HEK293 (cell line): ENCODE results near the gene TPGS1.

Source experiments
- CTCF ChIA-PET: fragments of 350-600 bp; formaldehyde crosslinking; extraction: SDS; loops from one replicate; lab custom pipeline; 2021; ENCODE audit warnings: antibody characterized with exemption; lab: Yijun Ruan, JAX
- POLR2A ChIA-PET: fragments of 300-600 bp; formaldehyde crosslinking; extraction: SDS; loops from one replicate; lab custom pipeline; 2020; ENCODE audit warnings: antibody characterized with exemption, inconsistent platforms; lab: Yijun Ruan, JAX
- H3K27ac ChIP-seq: fragments of 200-500 bp; sonication (Bioruptor generic); 2 replicates; pipeline ENCODE4 v1.5.1; 2014; ENCODE audit warnings: low read depth, low read length, control low read depth, inconsistent platforms; ENCODE audit errors: extremely low read depth
- H3K36me3 ChIP-seq, 2 experiments: fragments of 200-500 bp in 1 of 2; sonication (Bioruptor generic) in 1 of 2; 1 replicate in 1 of 2; 2 replicates in 1 of 2; pipeline ENCODE4 v1.5.1; 2014 to 2017; ENCODE audit warnings: inconsistent platforms in 2 of 2, low read length in 2 of 2; ENCODE audit not compliant: control insufficient read depth in 2 of 2, insufficient read depth in 1 of 2
- H3K4me1 ChIP-seq: fragments of 200-500 bp; sonication (Bioruptor generic); 2 replicates; pipeline ENCODE4 v1.5.1; 2014; ENCODE audit warnings: mild to moderate bottlenecking, low read length, inconsistent platforms; ENCODE audit not compliant: control insufficient read depth, insufficient read depth
- H3K4me3 ChIP-seq: 2 replicates; pipeline ENCODE4 v1.5.1; 2011; ENCODE audit warnings: low read depth, mild to moderate bottlenecking, control low read depth, low read length, moderate library complexity
- H3K9me3 ChIP-seq: fragments of 200-500 bp; sonication (Bioruptor generic); 2 replicates; pipeline ENCODE4 v1.5.1; 2014; ENCODE audit warnings: low read depth, low read length, inconsistent platforms; ENCODE audit not compliant: control insufficient read depth, insufficient read depth
- BCL11B ChIP-seq: fragments of 450-650 bp; formaldehyde crosslinking; IDR thresholded peaks from 2 replicates; pipeline ENCODE4 v1.5.1; 2016; ENCODE audit warnings: low read depth, missing biosample characterization, missing genetic modification characterization
- EGR2 ChIP-seq: fragments of 450-650 bp; formaldehyde crosslinking; IDR thresholded peaks from 2 replicates; pipeline ENCODE4 v1.5.1; 2016; ENCODE audit warnings: low read depth, missing biosample characterization, missing genetic modification characterization
- HOXD13 ChIP-seq: sonication (generic); formaldehyde crosslinking; IDR thresholded peaks from 2 replicates; pipeline ENCODE4 v1.8.0; 2022; ENCODE audit warnings: missing genetic modification reagents, borderline replicate concordance
- TCF7L2 ChIP-seq: IDR thresholded peaks from 2 replicates; pipeline ENCODE4 v1.6.1; 2011; ENCODE audit warnings: low read depth, mild to moderate bottlenecking, inconsistent platforms, low read length, moderate library complexity, borderline replicate concordance
- TRIM28 ChIP-seq: IDR thresholded peaks from 2 replicates; pipeline ENCODE4 v1.6.1; 2011; ENCODE audit warnings: low read length, control low read depth, borderline replicate concordance
- YY1 ChIP-seq: fragments of 450-650 bp; formaldehyde crosslinking; IDR thresholded peaks from 2 replicates; pipeline ENCODE4 v1.5.1; 2018; ENCODE audit warnings: missing biosample characterization, missing genetic modification characterization
- ZBTB49 ChIP-seq: fragments of 450-650 bp; formaldehyde crosslinking; IDR thresholded peaks from 2 replicates; pipeline ENCODE4 v1.5.1; 2016; ENCODE audit warnings: missing biosample characterization, missing genetic modification characterization, low read depth
- ZBTB7A ChIP-seq: fragments of 450-650 bp; formaldehyde crosslinking; IDR thresholded peaks from 2 replicates; pipeline ENCODE4 v1.5.1; 2016; ENCODE audit warnings: low read depth, missing biosample characterization, missing genetic modification characterization
- ZBTB8A ChIP-seq: fragments of 450-650 bp; formaldehyde crosslinking; IDR thresholded peaks from 2 replicates; pipeline ENCODE4 v1.5.1; 2016; ENCODE audit warnings: missing biosample characterization, missing genetic modification characterization
- ZFHX2 ChIP-seq: fragments of 450-650 bp; formaldehyde crosslinking; conservative IDR thresholded peaks from 2 replicates; pipeline ENCODE4 v1.5.1; 2016; ENCODE audit warnings: missing biosample characterization, missing genetic modification characterization
- ZNF155 ChIP-seq: fragments of 450-650 bp; formaldehyde crosslinking; IDR thresholded peaks from 2 replicates; pipeline ENCODE4 v1.5.1; 2016; ENCODE audit warnings: missing biosample characterization, missing genetic modification characterization
- ZNF311 ChIP-seq: fragments of 450-650 bp; formaldehyde crosslinking; IDR thresholded peaks from 2 replicates; pipeline ENCODE4 v1.5.1; 2017; ENCODE audit warnings: missing biosample characterization, missing genetic modification characterization, borderline replicate concordance
- ZNF324 ChIP-seq: fragments of 450-650 bp; formaldehyde crosslinking; IDR thresholded peaks from 2 replicates; pipeline ENCODE4 v1.5.1; 2016; ENCODE audit warnings: missing biosample characterization, missing genetic modification characterization
- ZNF341 ChIP-seq: fragments of 450-650 bp; formaldehyde crosslinking; IDR thresholded peaks from 2 replicates; pipeline ENCODE4; 2016; ENCODE audit warnings: low read depth, missing biosample characterization, missing genetic modification characterization
- ZNF426 ChIP-seq: fragments of 450-650 bp; formaldehyde crosslinking; IDR thresholded peaks from 2 replicates; pipeline ENCODE4 v1.5.1; 2017; ENCODE audit warnings: missing biosample characterization, missing genetic modification characterization, mild to moderate bottlenecking, inconsistent platforms, moderate library complexity
- ZNF48 ChIP-seq: fragments of 450-650 bp; formaldehyde crosslinking; IDR thresholded peaks from 2 replicates; pipeline ENCODE4 v1.5.1; 2016; ENCODE audit warnings: missing biosample characterization, missing genetic modification characterization
- ZNF600 ChIP-seq: fragments of 450-650 bp; formaldehyde crosslinking; IDR thresholded peaks from 2 replicates; pipeline ENCODE4 v1.5.1; 2016; ENCODE audit warnings: missing biosample characterization, missing genetic modification characterization
- ZNF623 ChIP-seq: fragments of 450-650 bp; formaldehyde crosslinking; IDR thresholded peaks from 2 replicates; pipeline ENCODE4 v1.5.1; 2016; ENCODE audit warnings: missing biosample characterization, missing genetic modification characterization
- ZNF830 ChIP-seq: fragments of 450-650 bp; IDR thresholded peaks from 2 replicates; pipeline ENCODE4 v1.5.0; 2018; ENCODE audit warnings: missing biosample characterization, missing genetic modification characterization, low read depth, mild to moderate bottlenecking, moderate library complexity
- TF ChIP-seq, protein P1 (sequence below): fragments of 450-650 bp; formaldehyde crosslinking; IDR thresholded peaks from 2 replicates; pipeline ENCODE4 v1.5.1; 2016; ENCODE audit warnings: missing biosample characterization, missing genetic modification characterization
- TF ChIP-seq, protein P2 (sequence below): fragments of 450-650 bp; formaldehyde crosslinking; IDR thresholded peaks from 2 replicates; pipeline ENCODE4; 2016; ENCODE audit warnings: missing biosample characterization, missing genetic modification characterization
- TF ChIP-seq, protein P3 (sequence below): fragments of 450-650 bp; formaldehyde crosslinking; IDR thresholded peaks from 2 replicates; pipeline ENCODE4 v1.5.1; 2016; ENCODE audit warnings: missing biosample characterization, missing genetic modification characterization
- TF ChIP-seq, protein P4 (sequence below): fragments of 450-650 bp; formaldehyde crosslinking; IDR thresholded peaks from 2 replicates; pipeline ENCODE4 v1.5.1; 2017; ENCODE audit warnings: missing biosample characterization, missing genetic modification characterization

TPGS1 gene

DNA sequence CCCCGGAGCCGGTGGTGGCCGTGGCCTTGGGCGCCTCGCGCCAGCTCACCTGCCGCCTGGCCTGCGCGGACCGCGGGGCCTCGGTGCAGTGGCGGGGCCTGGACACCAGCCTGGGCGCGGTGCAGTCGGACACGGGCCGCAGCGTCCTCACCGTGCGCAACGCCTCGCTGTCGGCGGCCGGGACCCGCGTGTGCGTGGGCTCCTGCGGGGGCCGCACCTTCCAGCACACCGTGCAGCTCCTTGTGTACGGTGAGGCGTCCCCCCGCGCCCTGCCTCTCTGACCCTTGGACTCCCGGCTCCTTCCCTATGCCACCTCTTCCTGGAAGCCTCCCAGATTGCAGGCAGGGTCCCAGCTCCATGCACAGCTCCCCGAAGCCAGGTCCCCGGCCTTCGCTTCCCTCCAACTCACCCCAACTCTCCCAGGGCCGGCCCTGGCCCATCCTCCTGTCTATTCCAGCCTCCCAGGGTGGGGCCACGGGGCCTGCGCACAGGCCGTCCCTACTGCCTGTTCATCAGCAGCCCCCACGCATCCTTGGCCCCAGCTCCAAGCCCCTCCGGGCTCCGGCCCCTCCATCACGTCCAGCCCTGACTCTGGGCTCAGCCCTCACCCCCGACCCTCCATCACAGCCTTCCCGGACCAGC lies 9.3 kb upstream of the TPGS1 start:
- Histone ChIP-seq H3K27ac (no peak overlapping the region), H3K4me1 (no peaks in the 10 kb centered on the region), H3K9me3 (no peaks in the 10 kb centered on the region), H3K36me3 (no peaks in the 10 kb centered on the region), H3K4me3 (no peak overlapping the region)
- POLR2A ChIA-PET: no interaction called here
- TF ChIP-seq ZBTB8A (tag by site-specific recombination) (no peak), ZNF830 (tag by site-specific recombination) (no peak), ZNF155 (tag by site-specific recombination) (no peak), BCL11B (no peak), ZBTB7A (0 out of 2 replicates have a peak, but pooled peaks have one; percentile 23), TRIM28 (no peak), ZNF324 (no peak)
- TF ChIP-seq, all 188 proteins: peak for 1
- CTCF ChIA-PET: interaction anchor here (0.9 kb wide), 1 partner anchor 13 kb away, joined by 5 read pairs; no protein-coding TSS in a partner anchor

DNA sequence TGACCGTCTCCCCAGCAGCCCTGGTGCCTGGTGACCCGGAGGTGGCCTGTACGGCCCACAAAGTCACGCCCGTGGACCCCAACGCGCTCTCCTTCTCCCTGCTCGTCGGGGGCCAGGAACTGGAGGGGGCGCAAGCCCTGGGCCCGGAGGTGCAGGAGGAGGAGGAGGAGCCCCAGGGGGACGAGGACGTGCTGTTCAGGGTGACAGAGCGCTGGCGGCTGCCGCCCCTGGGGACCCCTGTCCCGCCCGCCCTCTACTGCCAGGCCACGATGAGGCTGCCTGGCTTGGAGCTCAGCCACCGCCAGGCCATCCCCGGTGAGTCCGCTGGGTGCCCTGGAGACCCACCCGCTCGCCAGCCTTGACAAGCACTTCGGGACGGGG lies 8.8 kb upstream of the TPGS1 start:
- Histone ChIP-seq H3K9me3 (no peaks in the 10 kb centered on the region), H3K36me3 (no peaks in the 10 kb centered on the region), H3K27ac (no peak overlapping the region), H3K4me3 (no peak overlapping the region), H3K4me1 (no peaks in the 10 kb centered on the region)
- ChIA-PET POLR2A (no interaction called here), CTCF (interaction anchor here (0.9 kb wide), 1 partner anchor 12 kb away, joined by 5 read pairs; no protein-coding TSS in a partner anchor)
- TF ChIP-seq EGR2 (tag by site-specific recombination) (no peak), ZNF830 (tag by site-specific recombination) (no peak), ZNF48 (no peak), ZNF426 (tag by site-specific recombination) (no peak)
- TF ChIP-seq, protein P1, sequence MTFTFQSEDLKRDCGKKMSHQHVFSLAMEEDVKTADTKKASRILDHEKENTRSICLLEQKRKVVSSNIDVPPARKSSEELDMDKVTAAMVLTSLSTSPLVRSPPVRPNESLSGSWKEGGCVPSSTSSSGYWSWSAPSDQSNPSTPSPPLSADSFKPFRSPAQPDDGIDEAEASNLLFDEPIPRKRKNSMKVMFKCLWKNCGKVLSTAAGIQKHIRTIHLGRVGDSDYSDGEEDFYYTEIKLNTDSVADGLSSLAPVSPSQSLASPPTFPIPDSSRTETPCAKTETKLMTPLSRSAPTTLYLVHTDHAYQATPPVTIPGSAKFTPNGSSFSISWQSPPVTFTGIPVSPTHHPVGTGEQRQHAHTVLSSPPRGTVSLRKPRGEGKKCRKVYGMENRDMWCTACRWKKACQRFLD: no peak
- TF ChIP-seq, protein P2, sequence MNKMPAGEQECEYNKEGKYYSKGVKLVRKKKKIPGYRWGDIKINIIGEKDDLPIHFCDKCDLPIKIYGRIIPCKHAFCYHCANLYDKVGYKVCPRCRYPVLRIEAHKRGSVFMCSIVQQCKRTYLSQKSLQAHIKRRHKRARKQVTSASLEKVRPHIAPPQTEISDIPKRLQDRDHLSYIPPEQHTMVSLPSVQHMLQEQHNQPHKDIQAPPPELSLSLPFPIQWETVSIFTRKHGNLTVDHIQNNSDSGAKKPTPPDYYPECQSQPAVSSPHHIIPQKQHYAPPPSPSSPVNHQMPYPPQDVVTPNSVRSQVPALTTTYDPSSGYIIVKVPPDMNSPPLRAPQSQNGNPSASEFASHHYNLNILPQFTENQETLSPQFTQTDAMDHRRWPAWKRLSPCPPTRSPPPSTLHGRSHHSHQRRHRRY (tag by site-specific recombination): no peak

GRCh38 chr19:498977-499623 lies 8.2 kb upstream of the TPGS1 start:
- TF ChIP-seq ZNF600 (tag by site-specific recombination) (no peak), ZNF311 (no peak), TCF7L2 (no peak), ZNF623 (peak; percentile 99), ZFHX2 (tag by site-specific recombination) (no peak), ZNF341 (tag by site-specific recombination) (peak; percentile 29; the same call in 1 of the 2 replicates), ZBTB49 (tag by site-specific recombination) (no peak), HOXD13 (CRISPR knock-in tag) (no peak), YY1 (no peak)
- TF ChIP-seq, protein P3, sequence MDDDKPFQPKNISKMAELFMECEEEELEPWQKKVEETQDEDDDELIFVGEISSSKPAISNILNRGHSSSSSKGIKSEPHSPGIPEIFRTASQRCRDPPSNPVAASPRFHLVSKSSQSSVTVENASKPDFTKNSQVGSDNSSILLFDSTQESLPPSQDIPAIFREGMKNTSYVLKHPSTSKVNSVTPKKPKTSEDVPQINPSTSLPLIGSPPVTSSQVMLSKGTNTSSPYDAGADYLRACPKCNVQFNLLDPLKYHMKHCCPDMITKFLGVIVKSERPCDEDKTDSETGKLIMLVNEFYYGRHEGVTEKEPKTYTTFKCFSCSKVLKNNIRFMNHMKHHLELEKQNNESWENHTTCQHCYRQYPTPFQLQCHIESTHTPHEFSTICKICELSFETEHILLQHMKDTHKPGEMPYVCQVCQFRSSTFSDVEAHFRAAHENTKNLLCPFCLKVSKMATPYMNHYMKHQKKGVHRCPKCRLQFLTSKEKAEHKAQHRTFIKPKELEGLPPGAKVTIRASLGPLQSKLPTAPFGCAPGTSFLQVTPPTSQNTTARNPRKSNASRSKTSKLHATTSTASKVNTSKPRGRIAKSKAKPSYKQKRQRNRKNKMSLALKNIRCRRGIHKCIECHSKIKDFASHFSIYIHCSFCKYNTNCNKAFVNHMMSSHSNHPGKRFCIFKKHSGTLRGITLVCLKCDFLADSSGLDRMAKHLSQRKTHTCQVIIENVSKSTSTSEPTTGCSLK: no peak
- TF ChIP-seq, protein P4, sequence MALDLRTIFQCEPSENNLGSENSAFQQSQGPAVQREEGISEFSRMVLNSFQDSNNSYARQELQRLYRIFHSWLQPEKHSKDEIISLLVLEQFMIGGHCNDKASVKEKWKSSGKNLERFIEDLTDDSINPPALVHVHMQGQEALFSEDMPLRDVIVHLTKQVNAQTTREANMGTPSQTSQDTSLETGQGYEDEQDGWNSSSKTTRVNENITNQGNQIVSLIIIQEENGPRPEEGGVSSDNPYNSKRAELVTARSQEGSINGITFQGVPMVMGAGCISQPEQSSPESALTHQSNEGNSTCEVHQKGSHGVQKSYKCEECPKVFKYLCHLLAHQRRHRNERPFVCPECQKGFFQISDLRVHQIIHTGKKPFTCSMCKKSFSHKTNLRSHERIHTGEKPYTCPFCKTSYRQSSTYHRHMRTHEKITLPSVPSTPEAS: peak; percentile 29; the same call in 1 of the 2 replicates
- Histone ChIP-seq H3K27ac (no peak overlapping the region), H3K4me1 (no peaks in the 10 kb centered on the region), H3K9me3 (no peaks in the 10 kb centered on the region), H3K4me3 (no peak overlapping the region), H3K36me3 (no peaks in the 10 kb centered on the region)
- ChIA-PET POLR2A (no interaction called here), CTCF (no interaction called here)
